Gastrocnemius medialis (tissue), 4 donors: ENCODE measurements around the gene DRC7.

Source experiments
- POLR2A ChIP-seq, 2 donors: fragments of 450-650 bp; IDR thresholded peaks; one replicate each; pipeline ENCODE4 v1.6.1; 2017; ENCODE audit warnings: antibody characterized with exemption in 2 of 2, mild to moderate bottlenecking in 2 of 2, moderate library complexity in 2 of 2
- TF ChIP-seq, protein P1 (sequence below), 5 experiments: fragments of 450-650 bp in 3 of 5; fragments of 200-600 bp in 2 of 5; sonication (generic) in 2 of 5; IDR thresholded peaks in 4 of 5; conservative IDR thresholded peaks in 1 of 5; 1 replicate in 4 of 5; 2 replicates in 1 of 5; pipeline ENCODE4 v1.5.1; 2016 to 2019; ENCODE audit warnings: antibody characterized with exemption in 5 of 5, mild to moderate bottlenecking in 3 of 5, moderate library complexity in 3 of 5

DNA sequence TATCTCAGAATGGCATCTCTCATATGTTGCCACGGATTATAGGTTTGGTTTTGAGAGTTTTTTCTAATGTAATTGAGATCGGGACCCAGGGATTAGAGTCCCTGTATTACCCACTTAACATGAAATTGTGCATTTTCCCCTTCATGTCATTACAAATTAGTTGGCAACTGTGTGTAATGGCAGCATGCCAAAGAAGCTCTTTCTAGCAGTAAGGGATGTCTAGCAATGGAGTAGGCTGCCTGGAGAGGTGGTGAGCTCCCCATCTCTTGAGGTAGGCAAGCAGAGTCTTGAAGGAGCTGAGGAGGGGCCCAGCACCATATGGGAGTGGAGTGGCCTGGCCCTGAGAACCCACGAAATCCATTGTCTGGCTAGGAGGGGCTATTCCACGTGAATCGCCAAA, 30.9 kb downstream of the DRC7 start:
- TF ChIP-seq, protein P1, sequence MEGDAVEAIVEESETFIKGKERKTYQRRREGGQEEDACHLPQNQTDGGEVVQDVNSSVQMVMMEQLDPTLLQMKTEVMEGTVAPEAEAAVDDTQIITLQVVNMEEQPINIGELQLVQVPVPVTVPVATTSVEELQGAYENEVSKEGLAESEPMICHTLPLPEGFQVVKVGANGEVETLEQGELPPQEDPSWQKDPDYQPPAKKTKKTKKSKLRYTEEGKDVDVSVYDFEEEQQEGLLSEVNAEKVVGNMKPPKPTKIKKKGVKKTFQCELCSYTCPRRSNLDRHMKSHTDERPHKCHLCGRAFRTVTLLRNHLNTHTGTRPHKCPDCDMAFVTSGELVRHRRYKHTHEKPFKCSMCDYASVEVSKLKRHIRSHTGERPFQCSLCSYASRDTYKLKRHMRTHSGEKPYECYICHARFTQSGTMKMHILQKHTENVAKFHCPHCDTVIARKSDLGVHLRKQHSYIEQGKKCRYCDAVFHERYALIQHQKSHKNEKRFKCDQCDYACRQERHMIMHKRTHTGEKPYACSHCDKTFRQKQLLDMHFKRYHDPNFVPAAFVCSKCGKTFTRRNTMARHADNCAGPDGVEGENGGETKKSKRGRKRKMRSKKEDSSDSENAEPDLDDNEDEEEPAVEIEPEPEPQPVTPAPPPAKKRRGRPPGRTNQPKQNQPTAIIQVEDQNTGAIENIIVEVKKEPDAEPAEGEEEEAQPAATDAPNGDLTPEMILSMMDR (IDR thresholded peaks at IDR 0.05 in 4 of 5, conservative IDR thresholded peaks at IDR 0.05 in 1 of 5) = no peak
- no peak for TF ChIP-seq POLR2A (IDR thresholded peaks at IDR 0.05)
